AG09319 (cell line): Measurements from ENCODE around the gene PHF13.
"Not testable (repeated sequence)": the region's sequence is repeated elsewhere in the genome, so short reads cannot be mapped to it uniquely, and the experiment has no call there.

ENCODE experiments used
- DNase-seq: peaks from one replicate; pipeline ENCODE4 v3.0.0-alpha.2; 2010; ENCODE audit warnings: low read depth; ENCODE audit errors: extremely low read depth
- TF ChIP-seq, protein P1 (sequence below): IDR thresholded peaks from 2 replicates; pipeline ENCODE4 v1.5.1; 2011; ENCODE audit warnings: low read depth, mild to moderate bottlenecking, inconsistent platforms, low read length, moderate library complexity

PHF13 gene

DNA sequence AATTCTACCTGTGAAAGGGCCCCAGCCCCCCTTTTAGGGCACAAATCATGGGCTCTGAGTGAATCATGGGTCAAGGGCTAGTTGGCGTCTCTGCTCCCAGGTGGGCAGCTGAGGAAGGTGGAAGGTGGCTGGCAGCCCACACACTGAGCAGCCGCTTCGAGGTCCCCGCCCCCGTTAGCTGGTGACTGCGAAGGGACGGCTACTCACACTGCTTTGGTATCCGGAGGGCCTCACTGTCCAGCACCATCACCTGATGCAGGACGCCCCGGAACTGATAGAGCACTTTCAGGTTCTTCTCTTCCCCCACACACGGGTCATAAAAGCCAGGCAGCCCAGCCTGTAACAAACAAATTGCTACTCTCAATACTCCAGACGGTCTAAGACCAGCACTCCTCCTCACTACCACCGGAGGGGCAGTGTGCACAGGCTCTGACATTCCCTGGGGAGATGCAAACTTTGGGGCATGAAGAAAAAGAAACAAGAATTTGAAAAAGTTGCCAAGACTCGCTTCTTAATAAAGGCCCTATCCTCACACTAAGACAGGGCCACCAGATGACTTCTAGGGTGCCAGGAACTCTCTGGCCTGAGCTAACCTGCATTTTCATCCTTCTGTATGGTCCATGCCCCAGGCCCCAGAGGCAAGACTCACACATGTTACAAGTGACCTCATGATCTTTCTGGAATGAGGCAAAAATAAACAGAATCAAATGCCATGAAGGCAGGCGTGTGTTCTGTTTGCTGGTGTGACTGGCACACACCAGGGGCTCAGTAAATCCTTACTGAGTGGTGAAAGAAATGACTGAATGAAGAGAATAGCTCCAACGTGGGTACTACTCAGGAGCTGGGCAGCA, 22.6 kb downstream of the PHF13 start:
- TF ChIP-seq, protein P1, sequence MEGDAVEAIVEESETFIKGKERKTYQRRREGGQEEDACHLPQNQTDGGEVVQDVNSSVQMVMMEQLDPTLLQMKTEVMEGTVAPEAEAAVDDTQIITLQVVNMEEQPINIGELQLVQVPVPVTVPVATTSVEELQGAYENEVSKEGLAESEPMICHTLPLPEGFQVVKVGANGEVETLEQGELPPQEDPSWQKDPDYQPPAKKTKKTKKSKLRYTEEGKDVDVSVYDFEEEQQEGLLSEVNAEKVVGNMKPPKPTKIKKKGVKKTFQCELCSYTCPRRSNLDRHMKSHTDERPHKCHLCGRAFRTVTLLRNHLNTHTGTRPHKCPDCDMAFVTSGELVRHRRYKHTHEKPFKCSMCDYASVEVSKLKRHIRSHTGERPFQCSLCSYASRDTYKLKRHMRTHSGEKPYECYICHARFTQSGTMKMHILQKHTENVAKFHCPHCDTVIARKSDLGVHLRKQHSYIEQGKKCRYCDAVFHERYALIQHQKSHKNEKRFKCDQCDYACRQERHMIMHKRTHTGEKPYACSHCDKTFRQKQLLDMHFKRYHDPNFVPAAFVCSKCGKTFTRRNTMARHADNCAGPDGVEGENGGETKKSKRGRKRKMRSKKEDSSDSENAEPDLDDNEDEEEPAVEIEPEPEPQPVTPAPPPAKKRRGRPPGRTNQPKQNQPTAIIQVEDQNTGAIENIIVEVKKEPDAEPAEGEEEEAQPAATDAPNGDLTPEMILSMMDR: peak; percentile 2; the same call in 1 of the 2 replicates
- DNase-seq: no peak

DNA sequence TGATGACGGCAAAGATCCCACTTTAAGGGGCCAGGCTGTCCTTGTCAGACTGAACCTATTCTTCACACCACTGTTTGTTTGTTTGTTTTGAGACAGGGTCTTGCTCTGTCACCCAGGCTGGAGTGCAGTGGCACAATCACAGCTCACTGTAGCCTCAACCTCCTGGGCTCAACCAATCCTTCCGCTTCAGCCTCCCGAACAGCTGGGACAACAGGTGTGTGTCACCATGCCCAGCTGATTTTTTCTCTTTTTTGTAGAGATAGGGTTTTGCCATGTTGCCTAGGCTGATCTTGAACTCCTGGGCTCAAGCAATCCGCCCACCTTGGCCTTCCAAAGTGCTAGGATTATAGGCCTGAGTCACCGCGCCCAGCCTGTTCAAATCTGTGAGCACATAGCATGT, 23.2 kb downstream of the PHF13 start:
- DNase-seq: not testable (repeated sequence)

DNA sequence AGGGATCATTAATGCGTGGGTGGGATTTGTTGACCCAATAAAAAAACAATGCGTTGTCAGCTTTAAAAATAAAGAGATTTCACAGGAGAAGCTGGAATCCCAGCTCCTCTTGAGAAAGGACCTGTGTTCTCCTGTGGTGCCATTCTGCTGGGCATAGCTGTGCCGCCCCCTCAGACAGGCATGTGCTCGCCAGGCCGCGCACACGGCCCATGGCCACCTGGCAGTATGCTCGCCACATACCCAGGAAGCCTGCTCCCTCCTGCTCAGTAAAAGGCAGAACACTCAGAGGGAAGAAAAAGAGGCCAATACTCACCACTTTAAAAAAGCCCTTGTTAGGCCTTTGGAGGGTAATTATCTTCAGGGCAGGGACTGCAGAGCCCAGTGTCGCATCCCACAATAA, 24.2 kb downstream of the PHF13 start:
- DNase-seq: no peak
- TF ChIP-seq, protein P1: no peak

DNA sequence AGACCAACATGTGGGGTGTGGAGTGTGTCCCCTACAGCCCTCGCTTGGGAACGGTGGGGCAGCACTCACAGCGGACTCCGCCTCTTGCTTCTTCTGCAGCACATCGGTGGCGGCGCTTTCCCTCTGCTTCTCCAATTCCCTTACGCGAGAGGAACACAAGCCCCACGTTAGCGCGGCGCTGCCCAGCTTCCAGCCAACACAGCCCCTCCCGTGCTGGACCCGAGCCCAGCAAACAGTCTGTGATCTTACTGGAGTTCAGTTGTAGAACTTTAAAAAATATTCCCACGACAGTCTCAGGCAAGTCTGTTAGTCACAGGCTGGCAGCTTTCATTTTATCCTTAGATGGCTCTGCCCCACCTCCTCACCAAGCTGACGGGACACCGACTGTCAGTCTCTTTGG, 24.7 kb downstream of the PHF13 start:
- DNase-seq: peak; percentile 75
- TF ChIP-seq, protein P1: no peak

DNA sequence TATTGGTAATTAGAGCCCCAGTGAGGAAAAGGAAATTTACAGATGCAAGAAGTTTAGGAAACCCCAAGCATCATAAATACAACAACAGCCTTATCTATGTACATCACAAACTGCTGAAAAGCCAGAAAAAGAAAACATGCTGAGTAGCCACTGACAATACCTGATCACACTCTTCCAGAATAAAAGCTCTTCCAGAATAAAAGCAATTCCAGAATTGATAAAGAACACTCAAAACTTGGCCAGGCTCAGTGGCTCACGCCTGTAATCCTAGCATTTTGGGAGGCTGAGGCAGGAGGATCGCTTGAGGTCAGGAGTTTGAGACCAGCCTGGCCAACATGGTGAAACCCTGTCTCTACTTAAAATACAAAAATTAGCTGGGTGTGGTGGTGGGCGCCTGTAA, 27.3 kb downstream of the PHF13 start:
- DNase-seq: not testable (repeated sequence)

DNA sequence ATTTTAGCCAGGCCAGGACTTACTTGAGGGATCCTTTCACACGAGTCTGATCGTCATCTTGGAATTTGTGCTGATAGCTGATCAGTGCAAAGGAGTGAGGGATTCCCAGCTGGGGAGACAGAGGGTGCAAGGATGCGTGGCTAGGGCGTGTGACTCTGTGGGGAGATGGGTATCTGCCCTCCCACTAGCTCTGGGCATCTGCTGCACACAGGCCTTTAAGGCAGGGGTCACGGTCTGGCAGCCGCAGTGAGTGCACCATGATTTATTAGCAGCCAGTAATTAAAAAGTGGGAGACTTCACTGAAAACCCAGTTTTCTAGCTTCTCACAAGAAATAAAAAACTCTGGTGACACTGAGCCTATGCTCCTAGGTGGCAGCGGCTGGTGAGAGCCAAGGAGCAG, 31.5 kb downstream of the PHF13 start:
- no peak for DNase-seq
- TF ChIP-seq, protein P1: no peak

DNA sequence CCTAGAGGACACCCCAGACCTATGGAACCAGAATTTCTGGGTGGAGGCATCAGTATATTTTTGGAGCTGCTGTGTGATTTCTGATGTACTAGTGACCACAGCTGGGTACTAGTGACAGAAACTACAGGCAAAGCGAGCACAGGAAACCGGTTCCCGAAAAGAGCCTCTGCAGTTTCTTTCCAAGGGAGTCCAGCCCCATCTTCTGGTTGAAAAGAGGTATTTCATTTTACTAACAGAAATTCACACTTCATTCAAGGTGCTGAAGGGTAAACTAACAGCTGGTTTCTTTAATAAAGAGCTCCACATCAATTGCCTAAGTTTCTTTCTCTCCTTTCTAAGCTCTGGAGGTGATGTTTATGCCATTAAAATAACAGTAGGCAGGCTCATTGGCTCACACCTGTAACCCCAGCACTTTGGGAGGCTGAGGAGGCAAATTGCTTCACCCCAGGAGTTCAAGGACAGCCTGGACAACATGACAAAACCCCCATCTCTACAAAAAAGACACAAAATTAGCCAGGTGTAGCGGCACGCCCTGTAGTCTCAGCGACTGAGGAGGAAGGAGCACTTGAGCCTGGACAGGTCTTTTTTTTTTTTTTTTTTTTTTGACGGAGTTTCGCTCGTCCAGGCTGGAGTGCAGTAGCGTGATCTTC, 33.1 kb downstream of the PHF13 start:
- TF ChIP-seq, protein P1: peak; percentile 58
- peak; percentile 20 for DNase-seq

DNA sequence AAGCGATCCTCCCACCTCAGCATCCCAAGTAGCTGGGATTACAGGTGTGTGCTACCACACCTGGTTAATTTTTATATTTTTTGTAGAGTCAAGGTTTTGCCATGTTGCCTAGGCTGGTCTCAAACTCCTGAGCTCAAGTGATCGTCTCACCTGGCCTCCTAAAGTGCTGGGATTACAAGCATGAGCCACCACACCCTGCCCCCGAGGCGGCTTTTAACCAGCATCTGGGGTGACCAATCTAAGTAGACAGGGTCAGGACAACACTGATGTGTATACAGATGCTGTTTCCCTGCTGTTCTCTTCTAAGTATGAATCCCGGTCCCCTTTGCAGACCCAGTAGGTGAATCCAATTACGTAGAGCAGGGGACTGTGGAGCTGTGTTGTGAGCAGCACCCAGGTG, 35.0 kb downstream of the PHF13 start:
- no peak for DNase-seq
- TF ChIP-seq, protein P1: no peak
